Neuronal stem cell (in vitro differentiated cells): Measurements from ENCODE around the gene ZNF497.

Source experiments
- DNase-seq: peaks from one replicate; pipeline ENCODE4 v3.0.0-alpha.2; 2013; ENCODE audit warnings: low spot score
- H2AFZ ChIP-seq: one replicate; pipeline ENCODE4 v1.6.1; 2013; ENCODE audit warnings: mild to moderate bottlenecking, low read length, inconsistent platforms
- H2AK5ac ChIP-seq: 2 replicates; pipeline ENCODE4 v1.6.1; 2013; ENCODE audit warnings: low read depth, mild to moderate bottlenecking, inconsistent platforms, low read length, moderate library complexity, mixed read lengths
- H2BK120ac ChIP-seq: 2 replicates; pipeline ENCODE4 v1.6.1; 2013; ENCODE audit warnings: low read depth, mild to moderate bottlenecking, inconsistent platforms, low read length, moderate library complexity, mixed read lengths
- H2BK12ac ChIP-seq: one replicate; pipeline ENCODE4 v1.6.1; 2013; ENCODE audit warnings: low read length, inconsistent platforms
- H2BK15ac ChIP-seq: 2 replicates; pipeline ENCODE4 v1.6.1; 2013; ENCODE audit warnings: mild to moderate bottlenecking, low read length, inconsistent platforms, mixed read lengths
- H2BK5ac ChIP-seq: one replicate; pipeline ENCODE4 v1.6.1; 2013; ENCODE audit warnings: inconsistent platforms, mild to moderate bottlenecking, low read length, moderate library complexity
- H3K14ac ChIP-seq: one replicate; pipeline ENCODE4 v1.6.1; 2013; ENCODE audit warnings: low read length, inconsistent platforms
- H3K18ac ChIP-seq: 2 replicates; pipeline ENCODE4 v1.6.1; 2013; ENCODE audit warnings: low read length, inconsistent platforms
- H3K23ac ChIP-seq: 2 replicates; pipeline ENCODE4 v1.6.1; 2013; ENCODE audit warnings: low read depth, mild to moderate bottlenecking, mixed read lengths, low read length, inconsistent platforms; ENCODE audit not compliant: poor library complexity
- H3K27ac ChIP-seq: replicated peaks from 3 replicates; pipeline ENCODE4 v1.5.1; 2013; ENCODE audit warnings: low read length, inconsistent platforms
- H3K27me3 ChIP-seq, 3 experiments: 2 replicates each; pipeline ENCODE4 v1.6.1; 2013; ENCODE audit warnings: low read length in 3 of 3, mild to moderate bottlenecking in 2 of 3, inconsistent platforms in 1 of 3, low read depth in 1 of 3, mixed read lengths in 1 of 3, moderate library complexity in 1 of 3; ENCODE audit not compliant: control insufficient read depth in 3 of 3, insufficient read depth in 3 of 3
- H3K36me3 ChIP-seq, 2 donors: replicated peaks in 1 of 2; 2 replicates each; pipeline ENCODE4 v1.6.1; 2013; ENCODE audit warnings: low read length in 2 of 2; ENCODE audit not compliant: control insufficient read depth in 2 of 2, insufficient read depth in 2 of 2
- H3K4ac ChIP-seq: 2 replicates; pipeline ENCODE4 v1.6.1; 2013; ENCODE audit warnings: inconsistent platforms, mild to moderate bottlenecking, low read length, moderate library complexity
- H3K4me1 ChIP-seq, 2 donors: 1 replicate in 1 of 2; 2 replicates in 1 of 2; pipeline ENCODE4 v1.6.1; 2013; ENCODE audit warnings: low read length in 2 of 2, low read depth in 1 of 2; ENCODE audit not compliant: control insufficient read depth in 2 of 2, insufficient read depth in 1 of 2
- H3K4me2 ChIP-seq: one replicate; pipeline ENCODE4 v1.6.1; 2013; ENCODE audit warnings: mild to moderate bottlenecking, low read length, inconsistent platforms; ENCODE audit not compliant: insufficient read depth, poor library complexity, severe bottlenecking
- H3K4me3 ChIP-seq, 2 donors: 2 replicates each; pipeline ENCODE4 v1.5.1; 2013; ENCODE audit warnings: low read length in 2 of 2, mild to moderate bottlenecking in 2 of 2, inconsistent platforms in 1 of 2, moderate library complexity in 1 of 2
- H3K79me1 ChIP-seq: one replicate; pipeline ENCODE4 v1.6.1; 2013; ENCODE audit warnings: low read depth, mild to moderate bottlenecking, inconsistent platforms, low read length, moderate library complexity
- H3K9ac ChIP-seq: one replicate; pipeline ENCODE4 v1.6.1; 2013; ENCODE audit warnings: mild to moderate bottlenecking, low read depth, low read length, inconsistent platforms; ENCODE audit not compliant: poor library complexity
- H3K9me3 ChIP-seq, 2 donors: replicated peaks in 1 of 2; 2 replicates each; pipeline versions ENCODE3 to v1.6.1; 2013; ENCODE audit warnings: low read length in 2 of 2, mild to moderate bottlenecking in 2 of 2, inconsistent platforms in 1 of 2, low read depth in 1 of 2, mixed read lengths in 1 of 2, moderate library complexity in 1 of 2; ENCODE audit not compliant: control insufficient read depth in 2 of 2, insufficient read depth in 1 of 2
- H4K8ac ChIP-seq: one replicate; pipeline ENCODE4 v1.6.1; 2013; ENCODE audit warnings: low read depth, mild to moderate bottlenecking, inconsistent platforms, low read length, moderate library complexity
- H4K91ac ChIP-seq: one replicate; pipeline ENCODE4 v1.6.1; 2013; ENCODE audit warnings: low read length, low read depth, mild to moderate bottlenecking, inconsistent platforms; ENCODE audit not compliant: poor library complexity
- WGBS, 2 donors: extraction: QIAGEN DNeasy Blood & Tissue Kit; methylation state at CpG; one replicate each; pipeline ENCODE4 v1.1.7; 2013; ENCODE audit warnings: missing lambda C conversion rate in 2 of 2, mixed read lengths in 1 of 2; ENCODE audit not compliant: insufficient read length in 2 of 2, insufficient replicate concordance in 1 of 2; ENCODE audit errors: extremely low coverage in 2 of 2; 5-methylcytosine and 5-hydroxymethylcytosine counted together

ZNF497 gene

DNA sequence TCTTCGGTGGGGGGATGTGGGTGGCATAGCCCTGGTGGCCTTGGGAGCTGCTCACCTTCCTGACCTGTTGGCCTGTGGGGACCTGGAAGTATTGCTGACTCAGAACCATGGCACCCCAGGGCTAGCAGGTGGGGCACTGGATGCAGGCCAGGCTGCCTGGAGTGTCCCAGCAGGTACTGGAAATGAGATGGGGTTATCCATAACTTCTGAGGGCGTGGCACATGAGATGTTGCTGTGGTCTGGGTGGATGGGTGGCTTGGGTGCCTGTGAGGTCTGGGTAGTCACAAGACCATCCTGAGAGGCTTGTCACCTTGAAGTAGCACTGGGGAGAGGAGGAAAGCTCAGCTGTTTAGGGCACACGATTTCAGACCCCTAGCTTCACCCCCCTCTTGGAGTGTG, 32.3 kb upstream of the ZNF497 start:
- H2AK5ac ChIP-seq: no peak overlapping the region
- H3K23ac ChIP-seq: peak overlapping the region; percentile 61
- H4K91ac ChIP-seq: no peak overlapping the region
- no peak overlapping the region for H3K4me3 ChIP-seq
- no peak overlapping the region for H2BK15ac ChIP-seq
- peaks cover 31 to 63% of the 10 kb centered on the region in 2 donors for H3K36me3 ChIP-seq
- H2BK5ac ChIP-seq: no peak overlapping the region
- H3K79me1 ChIP-seq: peaks cover 5% of the 10 kb centered on the region
- no peak overlapping the region for H3K4me2 ChIP-seq
- no peak overlapping the region for H3K18ac ChIP-seq
- WGBS, 2 donors: no CpG with 5 or more reads among the region's 3 CpGs
- H3K9ac ChIP-seq: no peak overlapping the region
- no peak overlapping the region for H2BK12ac ChIP-seq
- no peak overlapping the region for H3K4ac ChIP-seq
- H3K27me3 ChIP-seq: peaks cover 0 to 22% (median 7%) of the 10 kb centered on the region in 3 experiments
- DNase-seq: no peak
- H3K4me1 ChIP-seq: peaks cover 0 to 5% of the 10 kb centered on the region in 2 donors
- H3K27ac ChIP-seq: no peak overlapping the region
- H3K9me3 ChIP-seq: peaks cover 0 to 1% of the 10 kb centered on the region in 2 donors
- peak overlapping the region; percentile 39 for H2BK120ac ChIP-seq
- H2AFZ ChIP-seq: no peak overlapping the region
- H4K8ac ChIP-seq: no peak overlapping the region
- H3K14ac ChIP-seq: no peak overlapping the region

DNA sequence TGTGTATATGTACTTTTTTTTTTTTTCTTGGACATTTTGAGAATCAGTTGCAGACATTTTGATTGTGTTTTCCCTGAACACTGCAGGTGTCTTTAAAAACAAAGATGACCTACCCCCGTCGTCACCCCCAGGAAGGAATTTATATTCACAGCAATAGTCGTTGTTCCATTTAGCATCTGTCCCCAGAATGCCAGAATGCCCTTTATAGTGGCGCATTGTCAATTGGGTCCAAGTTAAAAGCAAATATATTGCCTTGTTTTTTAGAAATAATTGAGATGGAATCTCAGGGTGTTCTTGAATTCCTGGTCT, 31.1 kb upstream of the ZNF497 start:
- H3K23ac ChIP-seq: no peak overlapping the region
- no peak overlapping the region for H3K14ac ChIP-seq
- H3K4me2 ChIP-seq: no peak overlapping the region
- peaks cover 0 to 1% of the 10 kb centered on the region in 2 donors for H3K9me3 ChIP-seq
- H4K8ac ChIP-seq: no peak overlapping the region
- H3K4me3 ChIP-seq: no peak overlapping the region
- no peak overlapping the region for H4K91ac ChIP-seq
- H3K18ac ChIP-seq: no peak overlapping the region
- H3K27me3 ChIP-seq: peaks cover 0 to 22% (median 7%) of the 10 kb centered on the region in 3 experiments
- H2BK120ac ChIP-seq: no peak overlapping the region
- H3K79me1 ChIP-seq: peaks cover 7% of the 10 kb centered on the region
- no peak overlapping the region for H3K27ac ChIP-seq
- DNase-seq: no peak
- no peak overlapping the region for H2AFZ ChIP-seq
- H3K4me1 ChIP-seq: peaks cover 0 to 5% of the 10 kb centered on the region in 2 donors
- H2BK12ac ChIP-seq: no peak overlapping the region
- H3K9ac ChIP-seq: no peak overlapping the region
- no peak overlapping the region for H2BK15ac ChIP-seq
- no peak overlapping the region for H3K4ac ChIP-seq
- peaks cover 33 to 73% of the 10 kb centered on the region in 2 donors for H3K36me3 ChIP-seq
- no peak overlapping the region for H2BK5ac ChIP-seq
- no peak overlapping the region for H2AK5ac ChIP-seq
- WGBS, 2 donors: no CpG with 5 or more reads among the region's 4 CpGs

DNA sequence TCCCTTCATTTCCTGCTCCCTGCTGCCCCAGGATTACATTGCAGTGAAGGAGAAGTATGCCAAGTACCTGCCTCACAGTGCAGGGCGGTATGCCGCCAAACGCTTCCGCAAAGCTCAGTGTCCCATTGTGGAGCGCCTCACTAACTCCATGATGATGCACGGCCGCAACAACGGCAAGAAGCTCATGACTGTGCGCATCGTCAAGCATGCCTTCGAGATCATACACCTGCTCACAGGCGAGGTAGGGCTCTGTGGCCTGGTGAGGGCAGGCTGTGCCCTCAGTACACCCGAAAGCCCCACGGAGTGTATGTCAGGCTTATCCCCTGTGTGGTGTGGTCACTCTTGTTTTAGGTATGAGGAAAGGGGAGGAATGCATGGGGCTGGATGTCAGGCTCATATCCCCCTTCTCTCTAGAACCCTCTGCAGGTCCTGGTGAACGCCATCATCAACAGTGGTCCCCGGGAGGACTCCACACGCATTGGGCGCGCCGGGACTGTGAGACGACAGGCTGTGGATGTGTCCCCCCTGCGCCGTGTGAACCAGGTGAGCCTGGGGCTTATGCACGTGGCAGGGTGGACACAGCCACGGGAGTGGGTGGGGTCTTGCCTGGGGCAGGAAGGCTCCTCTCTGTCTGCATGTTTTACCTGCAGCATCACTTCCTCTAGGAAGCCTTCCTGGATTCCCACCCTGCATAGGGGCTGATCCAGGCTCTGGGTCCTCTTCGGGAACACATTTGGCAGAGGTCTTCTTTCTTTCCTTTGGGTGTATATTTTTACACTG, 30.6 kb upstream of the ZNF497 start:
- Histone ChIP-seq H3K4me3 (no peak overlapping the region), H3K27me3 (peaks cover 0 to 22% (median 7%) of the 10 kb centered on the region in 3 experiments), H2AFZ (no peak overlapping the region), H4K91ac (no peak overlapping the region), H3K36me3 (peaks cover 36 to 78% of the 10 kb centered on the region in 2 donors), H3K9me3 (peaks cover 0 to 1% of the 10 kb centered on the region in 2 donors), H3K4me1 (peaks cover 2 to 7% of the 10 kb centered on the region in 2 donors), H3K14ac (no peak overlapping the region), H3K4ac (no peak overlapping the region), H3K23ac (peak overlapping the region; percentile 11), H3K18ac (no peak overlapping the region), H4K8ac (no peak overlapping the region), H3K27ac (no peak overlapping the region), H3K9ac (no peak overlapping the region), H3K79me1 (peaks cover 8% of the 10 kb centered on the region), H2AK5ac (no peak overlapping the region), H2BK15ac (no peak overlapping the region), H3K4me2 (no peak overlapping the region), H2BK5ac (no peak overlapping the region), H2BK120ac (no peak overlapping the region), H2BK12ac (no peak overlapping the region)
- WGBS, 2 donors: no CpG with 5 or more reads among the region's 26 CpGs
- no peak for DNase-seq

DNA sequence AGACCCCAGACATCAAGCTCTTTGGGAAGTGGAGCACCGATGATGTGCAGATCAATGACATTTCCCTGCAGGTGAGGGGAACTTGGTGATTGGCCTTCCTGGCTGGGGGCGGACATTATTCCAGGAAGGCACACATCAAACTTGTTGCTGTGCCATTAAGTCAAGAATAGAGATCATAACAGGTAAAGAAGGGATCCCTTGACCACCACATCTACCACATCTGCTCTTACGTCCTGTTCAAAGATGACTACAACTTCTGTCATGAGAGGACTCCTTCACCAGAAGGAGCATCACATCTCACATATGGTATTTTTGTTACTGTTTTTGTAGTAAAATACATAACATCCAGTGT, 25.6 kb upstream of the ZNF497 start:
- Histone ChIP-seq H3K4ac (no peak overlapping the region), H4K8ac (no peak overlapping the region), H3K79me1 (peaks cover 16% of the 10 kb centered on the region), H3K27me3 (no peaks in the 10 kb centered on the region), H3K4me3 (peak overlapping the region; percentile 60 to 86), H4K91ac (no peak overlapping the region), H2AK5ac (no peak overlapping the region), H3K4me2 (peak overlapping the region; percentile 98), H3K9ac (no peak overlapping the region), H3K14ac (no peak overlapping the region), H3K4me1 (peaks cover 11 to 17% of the 10 kb centered on the region in 2 donors), H3K23ac (no peak overlapping the region), H3K9me3 (no peaks in the 10 kb centered on the region), H3K36me3 (peaks cover 22 to 50% of the 10 kb centered on the region in 2 donors), H3K27ac (no peak overlapping the region), H2BK120ac (no peak overlapping the region), H2AFZ (no peak overlapping the region), H2BK15ac (no peak overlapping the region), H2BK5ac (no peak overlapping the region), H2BK12ac (no peak overlapping the region), H3K18ac (no peak overlapping the region)
- no CpG with 5 or more reads among the region's 3 CpGs for WGBS, 2 donors
- DNase-seq: no peak
